GM18858 (cell line): ENCODE measurements around the gene MCTP1.

Source experiments
- ATAC-seq: cut with Tn5 transposase; IDR thresholded peaks from one replicate; pipeline ENCODE4 v1.9.1; 2021; ENCODE audit not compliant: unreplicated experiment

MCTP1 gene

GRCh38 chr5:95124731-95125130, 160.2 kb downstream of the MCTP1 start:
- no peak for ATAC-seq

- ATAC-seq: no peak
These were observed 160.8 kb downstream of the MCTP1 start for GRCh38 chr5:95124101-95124500.

- ATAC-seq: no peak
These were observed 170.0 kb downstream of the MCTP1 start for GRCh38 chr5:95114902-95115301.

- no peak for ATAC-seq
These were observed 170.6 kb downstream of the MCTP1 start for GRCh38 chr5:95114305-95114704.

GRCh38 chr5:95113489-95113888, 171.4 kb downstream of the MCTP1 start:
- ATAC-seq: no peak

- no peak for ATAC-seq
These were observed 173.8 kb downstream of the MCTP1 start for GRCh38 chr5:95111141-95111540.

GRCh38 chr5:95110118-95110517, 174.8 kb downstream of the MCTP1 start:
- ATAC-seq: no peak

- ATAC-seq: no peak
These were observed 177.8 kb downstream of the MCTP1 start for GRCh38 chr5:95107138-95107537.

- no peak for ATAC-seq
These were observed 179.3 kb downstream of the MCTP1 start for GRCh38 chr5:95105638-95106037.

GRCh38 chr5:95102687-95103086, 182.2 kb downstream of the MCTP1 start:
- ATAC-seq: peak; percentile 91

GRCh38 chr5:95102080-95102479, 182.8 kb downstream of the MCTP1 start:
- ATAC-seq: no peak

- no peak for ATAC-seq
These were observed 184.3 kb downstream of the MCTP1 start for GRCh38 chr5:95100551-95100950.

- no peak for ATAC-seq
These were observed 186.9 kb downstream of the MCTP1 start for GRCh38 chr5:95098012-95098411.

- no peak for ATAC-seq
These were observed 191.7 kb downstream of the MCTP1 start for GRCh38 chr5:95093211-95093610.

GRCh38 chr5:95090774-95091173, 194.1 kb downstream of the MCTP1 start:
- no peak for ATAC-seq

GRCh38 chr5:95087816-95088317, 197.0 kb downstream of the MCTP1 start:
- ATAC-seq: peak; percentile 78

GRCh38 chr5:95086927-95087815, 197.7 kb downstream of the MCTP1 start:
- ATAC-seq: peak; percentile 26

GRCh38 chr5:95084757-95085156, 200.1 kb downstream of the MCTP1 start:
- ATAC-seq: no peak

- ATAC-seq: no peak
These were observed 201.3 kb downstream of the MCTP1 start for GRCh38 chr5:95083606-95084005.

- peak; percentile 9 for ATAC-seq
These were observed 202.9 kb downstream of the MCTP1 start for GRCh38 chr5:95081982-95082381.

GRCh38 chr5:95081500-95081960, 203.4 kb downstream of the MCTP1 start:
- peak; percentile 87 for ATAC-seq

GRCh38 chr5:95080441-95080840, 204.5 kb downstream of the MCTP1 start:
- ATAC-seq: no peak
